Measurements from ENCODE around the gene SEMA4A.
"Not testable (repeated sequence)": the region's sequence is repeated elsewhere in the genome, so short reads cannot be mapped to it uniquely, and the experiment has no call there.

SEMA4A gene

GRCh38 chr1:156191292-156191964, 38.0 kb downstream of the SEMA4A start:
- in situ Hi-C loops (cut with MboI; ENCODE audit: low sequenced_read_pairs) = no loop called here

GRCh38 chr1:156193208-156193487, 39.8 kb downstream of the SEMA4A start:
- in situ Hi-C loops (cut with MboI; ENCODE audit: low sequenced_read_pairs) = no loop called here

GRCh38 chr1:156193488-156194299, 40.3 kb downstream of the SEMA4A start, which contains the start of gene SLC25A44:
Gene SLC25A44, plus strand, starts transcription at chr1:156194104. Its CDS starts 5,744 bp downstream, at chr1:156199848.
- in situ Hi-C loops (cut with MboI; ENCODE audit: low sequenced_read_pairs) = no loop called here

GRCh38 chr1:156194300-156194652, 40.9 kb downstream of the SEMA4A start:
- in situ Hi-C loops (cut with MboI; ENCODE audit: low sequenced_read_pairs) = no loop called here

- in situ Hi-C loops (cut with MboI; ENCODE audit: low sequenced_read_pairs) = no loop called here
Measured at GRCh38 chr1:156195853-156196252, 42.5 kb downstream of the SEMA4A start.

GRCh38 chr1:156196445-156196844, 43.1 kb downstream of the SEMA4A start:
- in situ Hi-C loops (cut with MboI; ENCODE audit: low sequenced_read_pairs) = no loop called here

GRCh38 chr1:156198831-156199349, 45.5 kb downstream of the SEMA4A start:
- in situ Hi-C loops (cut with MboI; ENCODE audit: low sequenced_read_pairs) = no loop called here

- in situ Hi-C loops (cut with MboI; ENCODE audit: low sequenced_read_pairs) = no loop called here
Measured at GRCh38 chr1:156200044-156200443, 46.7 kb downstream of the SEMA4A start.

- in situ Hi-C loops (cut with MboI; ENCODE audit: low sequenced_read_pairs) = no loop called here
Measured at GRCh38 chr1:156203331-156203730, 49.9 kb downstream of the SEMA4A start.

- in situ Hi-C loops (cut with MboI; ENCODE audit: low sequenced_read_pairs) = no loop called here
Measured at GRCh38 chr1:156204686-156205085, 51.3 kb downstream of the SEMA4A start.

GRCh38 chr1:156211243-156211642, 57.9 kb downstream of the SEMA4A start:
- in situ Hi-C loops (cut with MboI; ENCODE audit: low sequenced_read_pairs) = no loop called here

- in situ Hi-C loops (cut with MboI; ENCODE audit: low sequenced_read_pairs) = no loop called here
Measured at GRCh38 chr1:156212130-156212529, 58.7 kb downstream of the SEMA4A start.

- in situ Hi-C loops (cut with MboI; ENCODE audit: low sequenced_read_pairs) = no loop called here
Measured at GRCh38 chr1:156212833-156213643, 59.7 kb downstream of the SEMA4A start, which contains the start of gene PMF1. Gene PMF1, plus strand, starts transcription at chr1:156213007. Its CDS starts 9 bp downstream, at chr1:156213016.

- in situ Hi-C loops (cut with MboI; ENCODE audit: low sequenced_read_pairs) = no loop called here
Measured at GRCh38 chr1:156213644-156213966, 60.2 kb downstream of the SEMA4A start.

- in situ Hi-C loops (cut with MboI; ENCODE audit: low sequenced_read_pairs) = no loop called here
Measured at GRCh38 chr1:156214024-156214748, 60.8 kb downstream of the SEMA4A start.

- in situ Hi-C loops (cut with MboI; ENCODE audit: low sequenced_read_pairs) = not testable (repeated sequence)
Measured at GRCh38 chr1:156216361-156217086, 63.1 kb downstream of the SEMA4A start.

GRCh38 chr1:156217871-156218270, 64.5 kb downstream of the SEMA4A start:
- in situ Hi-C loops (cut with MboI; ENCODE audit: low sequenced_read_pairs) = no loop called here

- in situ Hi-C loops (cut with MboI; ENCODE audit: low sequenced_read_pairs) = no loop called here
Measured at GRCh38 chr1:156220226-156220625, 66.8 kb downstream of the SEMA4A start.

- in situ Hi-C loops (cut with MboI; ENCODE audit: low sequenced_read_pairs) = no loop called here
Measured at GRCh38 chr1:156221986-156222692, 68.8 kb downstream of the SEMA4A start.

- in situ Hi-C loops (cut with MboI; ENCODE audit: low sequenced_read_pairs) = no loop called here
Measured at GRCh38 chr1:156225677-156226014, 72.3 kb downstream of the SEMA4A start.
